CD14-positive monocyte (primary cell): ENCODE data around the gene LENG9. TPM values are rescaled to one million over a fixed set of nuclear protein-coding genes. Genes with fewer than 3 reads are reported as not detected.
A peak's percentile ranks its signal among the peaks of the same experiment; 100 is the strongest.

Experiments
- DNase-seq, 3 donors: peaks; one replicate each; pipeline ENCODE4 v3.0.0-alpha.2; 2011 to 2022
- H2AFZ ChIP-seq: 2 replicates; pipeline ENCODE4 v1.6.0; 2012; ENCODE audit warnings: mild to moderate bottlenecking, low read depth, low read length, inconsistent platforms; ENCODE audit not compliant: insufficient read depth, poor library complexity, severe bottlenecking
- H3K27ac ChIP-seq, 2 donors: 1 replicate in 1 of 2; 2 replicates in 1 of 2; pipeline ENCODE4 v1.5.1; 2012 to 2013; ENCODE audit warnings: low read length in 2 of 2, control low read depth in 1 of 2, inconsistent platforms in 1 of 2, low read depth in 1 of 2, mild to moderate bottlenecking in 1 of 2
- H3K27me3 ChIP-seq, 2 donors: one replicate each; pipeline versions ENCODE4 v1.6.0 to v1.6.1; 2011 to 2013; ENCODE audit warnings: low read length in 2 of 2; ENCODE audit not compliant: control insufficient read depth in 2 of 2, insufficient read depth in 2 of 2
- H3K36me3 ChIP-seq, 2 donors: replicated peaks in 1 of 2; 1 replicate in 1 of 2; 2 replicates in 1 of 2; pipeline versions ENCODE4 v1.5.1 to v1.6.1; 2012 to 2013; ENCODE audit warnings: low read length in 2 of 2, control low read depth in 1 of 2, inconsistent platforms in 1 of 2, mild to moderate bottlenecking in 1 of 2; ENCODE audit not compliant: insufficient read depth in 2 of 2, control insufficient read depth in 1 of 2
- H3K4me1 ChIP-seq, 2 donors: 1 replicate in 1 of 2; 2 replicates in 1 of 2; pipeline versions ENCODE4 v1.5.1 to v1.6.1; 2012 to 2013; ENCODE audit warnings: low read length in 2 of 2, control low read depth in 1 of 2, inconsistent platforms in 1 of 2, mild to moderate bottlenecking in 1 of 2, moderate library complexity in 1 of 2; ENCODE audit not compliant: insufficient read depth in 2 of 2, control insufficient read depth in 1 of 2
- H3K4me2 ChIP-seq: replicated peaks from 2 replicates; pipeline ENCODE3; 2012; ENCODE audit warnings: low read length, moderate library complexity, mild to moderate bottlenecking; ENCODE audit not compliant: poor library complexity, severe bottlenecking; ENCODE audit errors: extremely low read depth
- H3K4me3 ChIP-seq, 3 experiments: fragments of 200-600 bp in 1 of 3; sonication (generic) in 1 of 3; replicated peaks in 1 of 3; 1 replicate in 2 of 3; 2 replicates in 1 of 3; pipeline ENCODE4 v1.5.1; 2011 to 2013; ENCODE audit warnings: low read length in 3 of 3, mild to moderate bottlenecking in 3 of 3, control low read depth in 2 of 3, low read depth in 2 of 3, inconsistent platforms in 1 of 3, moderate library complexity in 1 of 3
- H3K79me2 ChIP-seq: 2 replicates; pipeline ENCODE4 v1.6.0; 2012; ENCODE audit warnings: mild to moderate bottlenecking, control low read depth, inconsistent platforms, low read length, moderate library complexity; ENCODE audit not compliant: insufficient read depth
- H3K9ac ChIP-seq: 2 replicates; pipeline ENCODE4 v1.6.0; 2017; ENCODE audit warnings: low read length, mild to moderate bottlenecking; ENCODE audit not compliant: insufficient read depth, poor library complexity, severe bottlenecking
- H3K9me3 ChIP-seq, 2 donors: replicated peaks in 1 of 2; 1 replicate in 1 of 2; 2 replicates in 1 of 2; pipeline versions ENCODE4 v1.5.1 to v1.6.1; 2012 to 2013; ENCODE audit warnings: low read length in 2 of 2, control low read depth in 1 of 2; ENCODE audit not compliant: control insufficient read depth in 1 of 2, insufficient read depth in 1 of 2
- H4K20me1 ChIP-seq: 2 replicates; pipeline ENCODE4 v1.6.0; 2012; ENCODE audit warnings: mild to moderate bottlenecking, low read length, control low read depth, moderate library complexity; ENCODE audit not compliant: insufficient read depth
- H3K27ac Mint-ChIP-seq, 7 donors: one replicate each; pipeline ENCODE4 v1.8.0; 2020; ENCODE audit warnings: mild to moderate bottlenecking in 7 of 7, mixed read lengths in 7 of 7, moderate library complexity in 6 of 7, inconsistent platforms in 2 of 7
- H3K27me3 Mint-ChIP-seq, 3 donors: one replicate each; pipeline ENCODE4 v1.8.0; 2021 to 2022; ENCODE audit warnings: low read depth in 3 of 3, mild to moderate bottlenecking in 3 of 3, mixed read lengths in 3 of 3, moderate library complexity in 3 of 3, inconsistent platforms in 1 of 3
- H3K36me3 Mint-ChIP-seq, 2 donors: one replicate each; pipeline ENCODE4 v1.8.0; 2020; ENCODE audit warnings: mixed read lengths in 2 of 2, inconsistent platforms in 1 of 2, mild to moderate bottlenecking in 1 of 2
- H3K4me1 Mint-ChIP-seq: one replicate; pipeline ENCODE4 v1.8.0; 2020; ENCODE audit warnings: mild to moderate bottlenecking, mixed read lengths
- H3K4me3 Mint-ChIP-seq, 2 donors: one replicate each; pipeline ENCODE4 v1.8.0; 2020; ENCODE audit warnings: mild to moderate bottlenecking in 2 of 2, mixed read lengths in 2 of 2, moderate library complexity in 1 of 2
- H3K9me3 Mint-ChIP-seq, 7 donors: one replicate each; pipeline ENCODE4 v1.8.0; 2020 to 2022; ENCODE audit warnings: mixed read lengths in 7 of 7, mild to moderate bottlenecking in 6 of 7, moderate library complexity in 6 of 7, inconsistent platforms in 2 of 7
- CTCF ChIP-seq: fragments of 200-600 bp; IDR thresholded peaks from one replicate; pipeline ENCODE4 v1.8.0; 2022; ENCODE audit warnings: antibody characterized with exemption, mild to moderate bottlenecking
- WGBS: methylation state at CpG from one replicate; pipeline ENCODE4 v1.1.5; 2013; ENCODE audit warnings: missing lambda C conversion rate; ENCODE audit not compliant: insufficient coverage; 5-methylcytosine and 5-hydroxymethylcytosine counted together
- intact Hi-C, 2 donors: fragments of 100-400 bp; cut with micrococcal nuclease; formaldehyde crosslinking; loops; one replicate each; pipeline versions ENCODE4 v1.15.0 to v1.15.1; 2023
- polyA plus RNA-seq, 3 donors: library from polyadenylated mRNA; depleted of rRNA in 1 of 3; unstranded in 2 of 3; stranded (reverse) in 1 of 3; fragments of 300-500 nt in 2 of 3; fragments of >200 nt in 1 of 3; fragmentation: Illumina TruSeq in 2 of 3; gene quantifications; 1 replicate in 2 of 3; 2 replicates in 1 of 3; pipeline ENCODE4 v1.2.3, GENCODE V29; 2012 to 2021

Gene LENG9
- polyA plus RNA-seq, 3 donors = 0.15 to 2.0 TPM; not detected in 1

- H3K9ac ChIP-seq = no peak overlapping the region
- intact Hi-C loops = no loop called here
Observed at GRCh38 chr19:54460230-54461005, 3.2 kb downstream of the LENG9 start.

More at GRCh38 chr19:54460230-54461005, 3.2 kb downstream of the LENG9 start:
- Histone ChIP-seq H3K79me2 (peaks cover 48% of the 10 kb centered on the region), H3K9me3 (peaks cover 0 to 3% of the 10 kb centered on the region in 2 donors), H4K20me1 (peaks cover 75% of the 10 kb centered on the region), H3K4me1 (peaks cover 33 to 42% of the 10 kb centered on the region in 2 donors), H2AFZ (no peak overlapping the region), H3K4me3 (no peak overlapping the region), H3K27me3 (peaks cover 0 to under 1% of the 10 kb centered on the region in 2 donors), H3K4me2 (no peak overlapping the region), H3K27ac (no peak overlapping the region), H3K36me3 (peaks cover 67 to 68% of the 10 kb centered on the region in 2 donors)
- 81% methylated on average over 19 of the region's 39 CpGs for WGBS
- Mint-ChIP-seq H3K9me3 (peaks cover 0 to 9% (median 5%) of the 10 kb centered on the region in 7 donors), H3K27me3 (peaks cover under 1 to 7% (median 5%) of the 10 kb centered on the region in 3 donors), H3K4me3 (no peak overlapping the region), H3K27ac (peak overlapping the region in 1 of 7 donors; percentile 55), H3K4me1 (peaks cover 32% of the 10 kb centered on the region), H3K36me3 (peaks cover 53 to 62% of the 10 kb centered on the region in 2 donors)
- TF ChIP-seq CTCF = no peak
- DNase-seq = no peak
